ENCODE measurements around the gene TMCC3. TPM values are rescaled to one million over a fixed set of nuclear protein-coding genes. Genes with fewer than 3 reads are reported as not detected.

TMCC3 gene
- total and polyA plus RNA-seq, 4 donors, result 0.81 to 2.3 (median 1.5) TPM

- no peaks in the 10 kb centered on the region for H3K36me3 ChIP-seq (ENCODE audit: control insufficient read depth in 4 of 4, insufficient read depth in 3 of 4, low read depth in 1 of 4, low read length in 3 of 4)
- no peak for DNase-seq (ENCODE audit: low spot score)
- TF ChIP-seq ATF3 (IDR thresholded peaks at IDR 0.05) (no peak), HNF4A (conservative IDR thresholded peaks at IDR 0.05) (no peak), MAX (IDR thresholded peaks at IDR 0.05) (no peak), EGR1 (IDR thresholded peaks at IDR 0.05; ENCODE audit: low read depth in 2 of 2) (no peak)
- no peak overlapping the region for H3K4me3 ChIP-seq (ENCODE audit: low read depth in 1 of 3, low read length in 3 of 3)
- H3K4me1 ChIP-seq (ENCODE audit: control insufficient read depth in 4 of 4, insufficient read depth in 4 of 4, low read length in 3 of 4), result peaks cover 3 to 28% (median 15%) of the 10 kb centered on the region in 4 donors
- H3K27ac ChIP-seq (ENCODE audit: low read depth in 1 of 2, low read length in 2 of 2), result no peak overlapping the region
- no peaks in the 10 kb centered on the region for H3K27me3 ChIP-seq (ENCODE audit: control insufficient read depth in 4 of 4, insufficient read depth in 4 of 4, low read length in 3 of 4)
- H3K9ac ChIP-seq (ENCODE audit: low read depth in 1 of 2, low read length in 2 of 2), result no peak overlapping the region
- no peaks in the 10 kb centered on the region for H3K9me3 ChIP-seq (ENCODE audit: control insufficient read depth in 4 of 4, low read length in 3 of 4)
- WGBS, result 91% methylated on average over 6 of the region's 6 CpGs
These were observed 31.2 kb downstream of the TMCC3 start for GRCh38 chr12:94618995-94619695.

GRCh38 chr12:94617101-94617500, 33.3 kb downstream of the TMCC3 start:
- Histone ChIP-seq H3K4me1 (ENCODE audit: control insufficient read depth in 4 of 4, insufficient read depth in 4 of 4, low read length in 3 of 4) (peaks cover 3 to 24% (median 14%) of the 10 kb centered on the region in 4 donors), H3K27me3 (ENCODE audit: control insufficient read depth in 4 of 4, insufficient read depth in 4 of 4, low read length in 3 of 4) (no peaks in the 10 kb centered on the region), H3K27ac (ENCODE audit: low read depth in 1 of 2, low read length in 2 of 2) (no peak overlapping the region), H3K4me3 (ENCODE audit: low read depth in 1 of 3, low read length in 3 of 3) (no peak overlapping the region), H3K36me3 (ENCODE audit: control insufficient read depth in 4 of 4, insufficient read depth in 3 of 4, low read depth in 1 of 4, low read length in 3 of 4) (no peaks in the 10 kb centered on the region), H3K9me3 (ENCODE audit: control insufficient read depth in 4 of 4, low read length in 3 of 4) (no peaks in the 10 kb centered on the region), H3K9ac (ENCODE audit: low read depth in 1 of 2, low read length in 2 of 2) (no peak overlapping the region)
- WGBS, result 76% methylated on average over 3 of the region's 3 CpGs
- no peak for DNase-seq (ENCODE audit: low spot score)
- TF ChIP-seq TAF1 (conservative IDR thresholded peaks at IDR 0.05), result no peak
- TF ChIP-seq RXRA (IDR thresholded peaks at IDR 0.05), result no peak
- no peak for TF ChIP-seq REST (IDR thresholded peaks at IDR 0.05)

- peak overlapping the region in 1 of 2 donors; percentile 55 for H3K27ac ChIP-seq (ENCODE audit: low read depth in 1 of 2, low read length in 2 of 2)
- no peaks in the 10 kb centered on the region for H3K9me3 ChIP-seq (ENCODE audit: control insufficient read depth in 4 of 4, low read length in 3 of 4)
- no peak overlapping the region for H3K4me3 ChIP-seq (ENCODE audit: low read depth in 1 of 3, low read length in 3 of 3)
- no peak overlapping the region for H3K9ac ChIP-seq (ENCODE audit: low read depth in 1 of 2, low read length in 2 of 2)
- H3K4me1 ChIP-seq (ENCODE audit: control insufficient read depth in 4 of 4, insufficient read depth in 4 of 4, low read length in 3 of 4), result peaks cover 3 to 17% (median 12%) of the 10 kb centered on the region in 4 donors
- H3K27me3 ChIP-seq (ENCODE audit: control insufficient read depth in 4 of 4, insufficient read depth in 4 of 4, low read length in 3 of 4), result no peaks in the 10 kb centered on the region
- H3K36me3 ChIP-seq (ENCODE audit: control insufficient read depth in 4 of 4, insufficient read depth in 3 of 4, low read depth in 1 of 4, low read length in 3 of 4), result no peaks in the 10 kb centered on the region
- TF ChIP-seq CTCF (IDR thresholded peaks at IDR 0.05; ENCODE audit: low read depth, low read length, missing input control), result no peak
- TF ChIP-seq NR2F2 (IDR thresholded peaks at IDR 0.05), result peak; percentile 44
- WGBS, result 71% methylated on average over 11 of the region's 11 CpGs
- DNase-seq (ENCODE audit: low spot score), result peak; percentile 40
These were observed 34.1 kb downstream of the TMCC3 start for GRCh38 chr12:94616203-94616729.

All from liver (tissue), 9 donors.